Ecto neural progenitor cell (in vitro differentiated cells): ENCODE data around the gene MELK.

ENCODE experiments used
- DNase-seq: peaks from one replicate; pipeline ENCODE4 v3.0.0-alpha.2; 2018; ENCODE audit warnings: low spot score

The MELK gene

DNA sequence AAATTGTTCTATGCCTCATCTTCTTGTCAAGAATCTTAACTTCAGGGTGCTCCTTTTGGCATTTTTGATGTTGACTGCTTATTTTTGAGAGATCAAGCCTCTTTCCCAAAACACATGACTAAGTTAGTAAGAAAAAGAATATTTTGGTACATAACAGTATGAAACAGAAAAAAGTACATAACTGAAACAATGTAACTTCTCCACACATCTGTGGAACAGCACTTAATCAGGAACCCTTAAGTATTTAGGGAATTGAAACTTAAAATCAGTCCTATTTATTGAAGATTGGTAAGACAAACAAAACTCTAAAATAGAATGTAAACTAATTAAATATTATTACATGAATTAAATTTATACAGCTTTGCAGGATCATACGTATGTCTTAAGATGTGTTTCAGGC is 103.4 kb downstream of the MELK start:
- DNase-seq: no peak

DNA sequence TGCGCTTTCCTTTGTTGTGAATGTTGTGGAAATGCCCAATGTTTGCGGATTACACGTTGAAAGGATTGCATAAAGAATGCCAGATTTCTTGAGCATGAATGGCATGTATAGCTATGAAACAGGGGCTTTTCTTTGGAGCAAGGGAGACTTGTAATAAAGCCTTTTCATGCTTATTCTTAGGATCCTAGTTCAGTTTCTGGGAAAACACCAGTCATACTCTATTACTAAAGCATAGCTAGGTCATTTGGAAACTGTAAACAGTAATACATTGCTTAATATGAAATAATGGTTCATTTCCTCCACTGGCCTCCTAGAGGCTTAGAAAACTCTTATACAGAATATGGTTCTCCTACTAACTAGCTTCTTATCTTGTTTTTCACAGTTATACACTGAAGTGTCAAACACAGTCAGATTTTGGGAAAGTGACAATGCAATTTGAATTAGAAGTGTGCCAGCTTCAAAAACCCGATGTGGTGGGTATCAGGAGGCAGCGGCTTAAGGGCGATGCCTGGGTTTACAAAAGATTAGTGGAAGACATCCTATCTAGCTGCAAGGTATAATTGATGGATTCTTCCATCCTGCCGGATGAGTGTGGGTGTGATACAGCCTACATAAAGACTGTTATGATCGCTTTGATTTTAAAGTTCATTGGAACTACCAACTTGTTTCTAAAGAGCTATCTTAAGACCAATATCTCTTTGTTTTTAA is 104.2 kb downstream of the MELK start:
- DNase-seq: no peak

DNA sequence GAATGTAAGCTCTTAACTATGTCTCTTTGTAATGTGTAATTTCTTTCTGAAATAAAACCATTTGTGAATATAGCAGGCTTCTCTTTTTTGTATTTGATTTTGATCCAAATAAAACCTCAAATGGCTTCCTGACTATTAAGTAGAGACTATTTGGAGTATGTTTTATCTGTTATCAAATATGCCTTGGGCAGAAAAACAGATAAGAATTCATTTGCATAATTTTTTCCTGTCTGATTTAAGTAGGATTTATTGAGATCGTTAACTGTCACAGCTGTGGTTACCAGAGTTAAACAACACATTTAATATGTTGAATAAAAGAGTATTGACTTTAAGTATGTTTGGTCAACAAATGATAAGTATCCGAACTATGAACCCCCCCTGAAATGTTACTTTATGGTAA is 104.9 kb downstream of the MELK start:
- DNase-seq: no peak

DNA sequence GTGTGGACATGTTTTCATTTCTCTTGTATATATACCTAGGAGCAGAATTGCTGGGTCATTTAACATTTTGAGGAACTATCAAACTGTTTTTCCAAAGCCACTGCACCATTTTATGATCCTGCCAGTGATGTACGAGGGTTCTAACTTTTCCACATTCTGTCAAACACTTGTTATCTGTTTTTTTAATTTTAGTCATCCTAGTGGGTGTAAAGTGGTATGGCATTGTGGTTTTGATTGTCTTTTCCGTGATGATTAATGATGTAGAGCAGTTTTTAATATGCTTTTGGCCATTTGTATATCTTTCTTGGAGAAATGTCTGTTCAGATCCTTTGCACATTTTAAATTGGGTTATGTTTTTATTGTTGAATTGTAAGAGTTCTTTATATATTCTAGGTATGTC is 107.0 kb downstream of the MELK start:
- DNase-seq: no peak

DNA sequence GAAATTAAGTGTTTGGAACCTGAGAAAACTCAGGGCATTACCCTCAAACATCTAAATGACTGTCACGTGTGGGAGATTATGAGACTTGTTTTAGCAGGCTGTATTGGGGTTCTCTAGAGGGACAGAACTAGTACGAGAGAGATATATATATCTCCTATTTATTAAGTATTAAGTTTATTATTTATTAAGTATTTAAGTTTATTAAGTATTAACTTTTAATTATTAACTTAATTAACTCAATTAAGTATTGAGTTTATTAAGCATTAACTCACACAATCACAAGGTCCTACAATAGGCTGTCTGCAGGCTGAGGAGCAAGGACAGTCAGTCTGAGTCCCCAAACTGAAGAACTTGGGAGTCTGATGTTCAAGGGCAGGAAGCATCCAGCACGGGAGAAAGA is 113.8 kb downstream of the MELK start:
- no peak for DNase-seq

DNA sequence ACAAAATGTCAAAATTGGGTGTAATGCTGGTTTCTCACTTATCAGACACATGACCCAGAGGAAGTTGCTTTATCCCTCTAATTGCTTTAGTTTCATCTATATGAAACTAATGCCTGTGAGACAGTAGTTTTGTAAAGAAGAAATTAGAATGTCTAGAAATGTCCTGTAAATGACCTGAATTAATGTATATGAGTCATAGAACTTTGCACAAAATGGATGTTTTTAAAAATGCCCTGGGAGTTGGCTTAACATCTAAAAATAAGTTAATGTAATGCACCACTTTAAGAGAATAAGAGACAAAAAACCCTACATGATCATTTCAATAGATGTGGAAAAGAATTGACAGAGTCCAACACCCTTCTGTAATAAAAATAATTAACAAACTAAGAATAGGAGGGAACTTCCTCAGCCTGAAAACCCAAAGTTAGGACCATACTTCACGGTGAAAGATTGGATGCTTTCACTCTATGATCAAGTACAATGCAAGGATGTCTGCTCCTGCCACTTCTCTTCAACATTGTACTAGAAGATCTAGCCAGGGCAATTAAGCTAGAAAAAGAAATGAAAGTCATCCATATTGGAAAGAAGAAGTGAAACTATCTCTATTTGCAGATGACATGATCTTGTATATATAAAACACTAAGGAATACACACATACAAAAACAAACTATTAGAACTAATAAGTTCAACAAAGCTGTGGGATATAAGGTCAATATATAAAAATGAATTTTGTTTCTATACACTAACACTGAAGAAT is 117.9 kb downstream of the MELK start:
- DNase-seq: no peak

DNA sequence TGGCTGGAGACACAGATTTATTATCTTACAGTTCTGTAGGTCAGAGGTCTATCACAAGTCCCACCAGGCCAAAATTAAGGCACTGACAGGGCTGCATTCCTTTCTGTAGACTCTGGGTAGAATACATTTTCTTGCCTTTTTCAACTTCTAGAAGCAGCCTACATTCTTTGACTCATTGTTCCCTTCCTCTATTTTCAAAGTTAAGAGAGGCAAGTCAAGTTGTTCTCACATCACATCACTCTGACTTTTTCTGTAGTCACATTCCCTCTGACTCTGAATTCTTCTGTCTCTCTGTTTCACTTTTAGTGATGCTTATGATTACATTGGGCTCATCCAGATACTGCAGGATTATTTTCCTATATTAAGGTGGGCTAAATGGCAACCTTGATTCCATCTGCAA is 119.0 kb downstream of the MELK start:
- DNase-seq: no peak

DNA sequence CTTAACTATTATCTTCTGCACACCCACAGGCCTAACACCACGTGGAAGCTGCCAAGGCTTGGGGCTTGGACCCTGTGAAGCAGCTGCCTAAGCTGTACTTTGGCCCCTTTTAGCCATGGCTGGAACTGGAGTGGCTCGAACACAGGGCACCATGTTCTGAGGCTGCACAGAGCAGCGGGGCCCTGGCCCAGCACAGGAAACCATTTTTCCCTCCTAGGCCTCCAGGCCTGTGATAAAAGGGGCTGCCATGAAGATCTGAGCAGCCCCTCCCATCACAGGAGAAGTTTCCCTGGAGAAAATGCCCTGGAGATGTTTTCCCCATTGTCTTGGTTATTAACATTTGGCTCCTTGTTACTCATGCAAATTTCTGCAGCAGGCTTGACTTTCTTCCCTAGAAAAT is 126.3 kb downstream of the MELK start:
- no peak for DNase-seq

DNA sequence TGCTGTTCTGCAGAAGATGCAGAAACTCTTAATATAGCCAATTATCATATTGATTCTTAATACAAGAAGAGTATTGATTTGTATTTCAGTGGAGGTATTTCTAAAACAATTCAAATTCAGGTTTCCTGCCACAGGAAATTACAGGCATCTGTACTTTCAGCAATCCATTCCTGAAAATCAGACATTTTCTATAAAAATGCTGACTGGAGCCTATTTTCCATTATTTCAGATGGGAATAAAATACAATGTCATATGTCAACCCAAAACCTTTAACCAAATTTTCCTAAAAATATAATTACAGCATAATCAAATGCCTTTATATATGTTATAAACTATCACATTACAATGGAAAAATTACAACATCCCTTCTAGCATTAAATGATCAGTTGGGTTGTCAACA is 131.5 kb downstream of the MELK start:
- DNase-seq: no peak

DNA sequence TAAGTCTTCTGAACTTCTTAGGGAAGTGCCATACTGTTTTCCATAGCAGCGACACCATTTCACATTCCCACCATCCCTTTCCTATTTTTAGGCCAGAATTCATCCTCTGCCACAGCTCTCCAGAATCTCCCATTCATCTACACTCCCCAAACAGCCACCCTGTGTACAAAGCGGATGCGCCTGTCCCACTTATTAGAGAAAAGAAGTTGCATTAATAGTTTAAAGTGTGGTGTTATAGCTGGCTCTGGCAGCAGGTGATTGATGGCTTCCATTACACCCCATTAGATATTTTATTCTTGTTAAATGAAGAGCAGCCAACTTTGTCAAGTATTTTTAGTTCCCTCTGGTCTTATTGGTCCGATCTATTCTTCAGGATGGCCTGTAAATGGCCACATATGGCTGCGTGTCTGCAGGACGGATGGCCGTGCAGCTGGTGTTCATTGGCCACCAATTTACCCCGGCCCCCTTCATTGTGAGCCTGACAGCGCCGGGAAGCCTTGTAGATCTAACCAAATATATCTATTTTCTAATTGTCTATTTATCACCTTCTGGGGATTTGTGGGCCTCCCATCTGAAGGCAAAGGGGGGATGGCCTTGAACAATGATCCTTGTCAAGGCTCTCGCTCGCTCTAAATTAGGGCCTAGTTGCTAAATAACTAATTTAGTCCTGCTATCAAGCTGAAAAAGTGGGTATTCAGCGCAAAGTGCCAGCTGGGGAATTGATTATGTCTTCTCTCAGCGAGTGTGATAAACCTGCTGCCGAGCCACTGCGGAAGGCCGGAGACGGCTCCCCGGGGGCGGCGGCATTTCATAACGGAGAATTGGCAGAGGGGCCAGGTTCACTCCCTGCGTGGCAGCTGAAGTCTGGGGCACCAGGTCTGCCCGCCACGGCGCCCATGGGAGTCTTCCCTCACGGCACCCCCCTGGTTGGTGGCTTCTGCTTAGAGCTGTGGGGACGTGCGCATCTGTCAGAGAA is 141.1 kb downstream of the MELK start:
- no peak for DNase-seq

DNA sequence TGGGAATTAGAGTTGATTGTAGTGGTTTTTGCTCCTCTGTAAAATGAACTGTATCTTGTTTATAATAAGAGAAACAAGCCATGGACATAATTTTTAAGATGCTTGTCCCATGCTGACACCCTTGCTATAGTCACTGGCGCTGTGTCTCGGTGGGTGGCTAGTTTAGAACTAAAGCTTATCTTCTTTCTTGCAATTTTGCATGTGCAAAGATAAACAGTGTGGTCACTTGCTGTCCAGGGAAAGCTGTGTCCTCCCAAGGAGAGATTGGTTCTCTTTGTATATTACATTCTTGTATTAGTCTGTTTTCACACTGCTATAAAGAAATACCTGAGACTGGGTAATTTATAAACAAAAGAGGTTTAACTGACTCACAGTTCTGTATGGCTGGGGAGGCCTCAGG is 143.8 kb downstream of the MELK start:
- DNase-seq: no peak

DNA sequence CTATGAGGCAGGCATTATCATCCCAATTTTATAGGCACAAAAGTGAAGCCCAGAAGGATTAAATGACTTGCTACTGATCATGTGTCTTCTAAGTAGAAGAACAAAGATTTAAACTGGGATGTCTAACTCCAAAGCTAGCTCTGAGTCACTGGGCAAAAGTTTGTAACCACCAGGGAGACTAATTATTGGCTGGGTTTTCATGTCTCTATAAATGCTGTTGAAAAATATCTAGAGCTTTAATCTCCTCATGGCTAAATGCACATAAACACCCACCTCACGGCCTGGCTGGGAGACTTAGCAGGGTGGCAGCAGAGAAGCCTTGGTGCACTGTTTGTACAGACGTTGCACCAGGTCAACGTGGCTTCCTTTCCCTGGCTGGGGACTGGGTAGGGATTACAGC is 144.6 kb downstream of the MELK start:
- DNase-seq: no peak

DNA sequence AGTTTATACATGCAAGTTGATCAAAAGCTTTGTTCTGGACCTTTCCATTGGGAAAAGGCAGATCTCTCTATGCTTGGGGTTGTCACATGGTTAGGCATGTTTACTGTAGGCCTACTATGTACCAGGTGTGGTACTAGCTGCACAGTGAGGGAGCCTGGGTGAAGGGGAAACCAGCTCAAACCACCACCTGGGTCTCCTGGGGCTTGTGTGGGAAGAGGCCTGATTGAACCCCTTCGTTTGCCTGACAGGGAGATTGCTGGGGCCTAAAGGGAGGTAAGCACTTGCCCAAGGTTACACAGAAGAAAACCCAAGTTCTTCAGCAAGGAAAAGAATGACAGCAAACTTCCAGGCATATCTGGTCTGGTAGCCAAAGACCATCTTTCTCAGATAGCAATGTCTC is 145.9 kb downstream of the MELK start:
- DNase-seq: no peak

DNA sequence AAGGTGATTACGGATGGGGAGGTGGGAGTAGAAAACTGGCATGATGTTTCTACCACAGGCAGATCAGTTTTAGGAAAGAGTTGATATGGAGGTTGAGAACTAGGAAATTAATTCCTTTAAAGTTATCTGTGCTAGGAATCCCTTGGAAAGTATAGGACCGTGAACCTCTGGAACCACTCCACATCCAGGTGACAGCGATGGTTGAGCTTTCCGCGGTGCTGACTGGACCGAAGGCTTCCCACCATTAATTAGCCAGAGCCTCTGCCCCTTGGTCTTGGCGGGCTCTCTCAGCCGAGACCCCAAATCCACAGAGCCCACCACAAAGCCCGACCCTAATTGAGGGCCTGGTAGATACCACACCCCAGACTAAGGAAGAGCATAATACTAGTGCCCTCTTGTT is 147.3 kb downstream of the MELK start:
- DNase-seq: no peak

DNA sequence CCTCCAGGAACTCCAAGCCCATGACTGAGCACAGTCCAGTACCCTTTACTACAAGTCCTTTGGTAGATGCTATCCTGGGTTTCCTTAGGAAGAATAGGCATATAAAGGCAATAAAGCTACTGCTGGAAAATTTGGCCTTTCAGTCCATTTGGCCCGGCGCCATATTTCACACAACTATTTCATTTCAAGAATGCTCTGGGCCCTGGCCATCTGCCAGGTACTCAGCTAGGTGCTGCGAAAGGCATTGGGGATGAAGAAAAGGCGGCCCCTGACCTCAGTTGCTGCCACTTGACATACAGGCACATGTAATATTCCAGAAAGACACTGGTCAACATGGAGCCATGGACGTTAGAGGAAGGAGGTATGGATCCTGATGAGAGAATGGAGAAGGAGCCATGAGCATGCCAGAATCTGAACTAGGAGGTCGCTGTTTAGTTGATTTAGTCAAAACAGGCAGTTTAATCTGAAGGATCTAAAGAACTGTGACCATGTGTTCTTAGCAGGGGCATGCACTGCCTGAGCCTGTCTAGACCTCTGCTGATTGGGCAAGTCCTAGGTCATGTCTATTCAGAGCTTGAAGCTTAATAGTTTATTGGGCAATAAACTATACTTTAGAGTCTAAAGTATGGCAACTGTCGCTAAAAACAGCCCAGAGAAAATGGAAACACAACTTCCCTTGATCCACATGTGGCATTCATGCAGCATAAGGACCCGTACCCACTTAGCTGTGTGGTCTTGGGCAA is 149.3 kb downstream of the MELK start:
- DNase-seq: no peak

DNA sequence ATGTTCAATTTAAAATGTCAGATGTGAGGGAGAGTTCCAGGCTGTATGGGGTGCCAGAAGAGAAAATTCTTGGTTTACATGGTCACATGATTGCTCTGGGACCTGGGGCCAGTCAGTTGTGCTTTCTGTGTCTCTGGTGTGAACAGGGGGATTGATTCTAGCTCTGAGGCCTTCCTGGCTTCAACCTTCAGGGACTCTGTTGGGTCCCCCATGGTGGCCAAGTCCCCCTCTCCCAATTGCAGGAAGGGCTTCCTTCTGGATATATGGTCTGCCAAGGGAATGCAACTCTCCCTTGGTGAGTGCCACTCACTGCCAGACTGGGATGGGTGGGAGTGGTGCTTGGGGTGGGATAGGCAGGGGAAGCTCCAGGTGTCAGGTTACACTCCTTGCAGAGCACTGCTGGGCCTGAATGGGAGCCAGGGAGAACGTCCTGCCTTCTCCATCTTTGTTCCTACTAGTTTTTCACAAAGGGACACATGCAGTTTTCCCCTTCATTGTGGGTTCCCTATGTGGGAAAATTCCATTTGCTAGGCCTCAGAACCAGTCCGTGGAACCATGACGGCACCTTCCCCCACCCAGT is 153.2 kb downstream of the MELK start:
- no peak for DNase-seq
